CD8-positive, alpha-beta memory T cell (primary cell): ENCODE measurements around the gene GJC3. TPM values are rescaled to one million over a fixed set of nuclear protein-coding genes. Genes with fewer than 3 reads are reported as not detected.
"Not testable (repeated sequence)": the region's sequence is repeated elsewhere in the genome, so short reads cannot be mapped to it uniquely, and the experiment has no call there.

ENCODE experiments used
- CTCF ChIA-PET: fragments of 350-600 bp; sonication (Branson Sonifier 250); formaldehyde crosslinking; loops from one replicate; lab custom pipeline; 2021; ENCODE audit warnings: antibody characterized with exemption; lab: Charles Lee
- POLR2A ChIA-PET: fragments of 350-600 bp; sonication (Branson Sonifier 250); formaldehyde crosslinking; loops from one replicate; lab custom pipeline; 2021; ENCODE audit warnings: antibody characterized with exemption; lab: Charles Lee
- DNase-seq, 5 donors: peaks; one replicate each; pipeline versions ENCODE4 v3.0.0 to v3.0.0-alpha.2; 2020 to 2022; ENCODE audit warnings: mixed read lengths in 1 of 5
- H3K27ac ChIP-seq: one replicate; pipeline ENCODE4 v1.7.0; 2013; ENCODE audit warnings: low read depth, mild to moderate bottlenecking, low read length, moderate library complexity
- H3K27me3 ChIP-seq: 2 replicates; pipeline ENCODE4 v1.7.0; 2013; ENCODE audit warnings: low read length, mild to moderate bottlenecking; ENCODE audit not compliant: insufficient read depth, poor library complexity, severe bottlenecking
- H3K36me3 ChIP-seq: 2 replicates; pipeline ENCODE4 v1.7.0; 2013; ENCODE audit warnings: mild to moderate bottlenecking, low read length, moderate library complexity; ENCODE audit not compliant: insufficient read depth
- H3K4me1 ChIP-seq: 2 replicates; pipeline ENCODE4 v1.7.0; 2013; ENCODE audit warnings: mild to moderate bottlenecking, low read length, moderate library complexity; ENCODE audit not compliant: insufficient read depth
- H3K4me3 ChIP-seq: 2 replicates; pipeline ENCODE4 v1.7.0; 2013; ENCODE audit warnings: mild to moderate bottlenecking, low read length
- H3K9me3 ChIP-seq: 2 replicates; pipeline ENCODE4 v1.7.0; 2013; ENCODE audit warnings: mild to moderate bottlenecking, low read length
- H3K27ac Mint-ChIP-seq, 8 donors: one replicate each; pipeline ENCODE4 v1.8.0; 2020 to 2021; ENCODE audit warnings: mixed read lengths in 8 of 8, mild to moderate bottlenecking in 6 of 8, inconsistent platforms in 3 of 8, moderate library complexity in 3 of 8
- H3K27me3 Mint-ChIP-seq, 2 donors: one replicate each; pipeline ENCODE4 v1.8.0; 2020 to 2021; ENCODE audit warnings: mixed read lengths in 2 of 2, mild to moderate bottlenecking in 1 of 2, moderate library complexity in 1 of 2
- H3K36me3 Mint-ChIP-seq, 3 donors: one replicate each; pipeline ENCODE4 v1.8.0; 2020 to 2021; ENCODE audit warnings: mixed read lengths in 3 of 3, inconsistent platforms in 1 of 3, mild to moderate bottlenecking in 1 of 3
- H3K4me1 Mint-ChIP-seq, 3 donors: one replicate each; pipeline ENCODE4 v1.8.0; 2020 to 2021; ENCODE audit warnings: mixed read lengths in 3 of 3, inconsistent platforms in 1 of 3, mild to moderate bottlenecking in 1 of 3
- H3K4me3 Mint-ChIP-seq, 7 donors: one replicate each; pipeline ENCODE4 v1.8.0; 2020 to 2021; ENCODE audit warnings: mixed read lengths in 7 of 7, mild to moderate bottlenecking in 6 of 7, moderate library complexity in 4 of 7, inconsistent platforms in 2 of 7
- H3K9me3 Mint-ChIP-seq, 5 donors: one replicate each; pipeline ENCODE4 v1.8.0; 2020 to 2022; ENCODE audit warnings: mixed read lengths in 5 of 5, mild to moderate bottlenecking in 3 of 5, moderate library complexity in 2 of 5, inconsistent platforms in 1 of 5
- polyA plus RNA-seq: library from polyadenylated mRNA; unstranded; fragments of 300-500 nt; fragmentation: Illumina TruSeq; gene quantifications from one replicate; pipeline ENCODE4 v1.2.3, GENCODE V29; 2021
- total RNA-seq, 2 experiments: library from RNA; stranded (reverse); gene quantifications; one replicate each; pipeline ENCODE4 v1.2.3, GENCODE V29; 2021

Gene GJC3
- total and polyA plus RNA-seq, 3 experiments from 2014 or later, result 0.20 TPM; not detected in 2

DNA sequence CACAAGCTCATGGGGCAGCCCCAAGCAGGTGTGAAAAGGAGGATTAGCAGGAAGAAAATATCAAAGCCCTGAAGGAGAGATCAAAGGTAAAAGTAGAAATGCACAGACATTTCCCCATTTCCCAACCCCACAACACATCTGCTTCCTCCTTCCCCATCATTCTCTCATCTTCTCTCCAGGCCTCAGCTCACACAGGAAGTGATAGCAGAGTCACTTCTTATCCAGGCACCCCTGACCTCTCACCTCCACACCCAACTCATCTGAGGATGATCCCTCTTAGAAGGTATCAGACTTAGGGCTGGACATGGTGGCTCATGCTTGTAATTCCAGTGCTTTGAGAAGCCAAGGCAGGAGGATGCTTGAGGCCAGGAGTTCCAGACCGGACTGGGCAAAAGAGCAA lies 18.2 kb upstream of the GJC3 start:
- peaks cover 0 to 5% (median 0%) of the 10 kb centered on the region in 3 donors for H3K36me3 Mint-ChIP-seq
- Histone ChIP-seq H3K4me1 (no peaks in the 10 kb centered on the region), H3K27ac (no peak overlapping the region), H3K27me3 (peaks cover 2% of the 10 kb centered on the region), H3K4me3 (no peak overlapping the region), H3K9me3 (no peaks in the 10 kb centered on the region), H3K36me3 (no peaks in the 10 kb centered on the region)
- no peak overlapping the region for H3K4me3 Mint-ChIP-seq
- CTCF ChIA-PET, result no interaction called here
- no peak overlapping the region for H3K27ac Mint-ChIP-seq
- DNase-seq, result no peak
- H3K9me3 Mint-ChIP-seq, result peaks cover 3 to 19% (median 12%) of the 10 kb centered on the region in 5 donors
- POLR2A ChIA-PET, result no interaction called here
- peaks cover 6 to 48% of the 10 kb centered on the region in 2 donors for H3K27me3 Mint-ChIP-seq
- H3K4me1 Mint-ChIP-seq, result peaks cover 4 to 6% (median 5%) of the 10 kb centered on the region in 3 donors

DNA sequence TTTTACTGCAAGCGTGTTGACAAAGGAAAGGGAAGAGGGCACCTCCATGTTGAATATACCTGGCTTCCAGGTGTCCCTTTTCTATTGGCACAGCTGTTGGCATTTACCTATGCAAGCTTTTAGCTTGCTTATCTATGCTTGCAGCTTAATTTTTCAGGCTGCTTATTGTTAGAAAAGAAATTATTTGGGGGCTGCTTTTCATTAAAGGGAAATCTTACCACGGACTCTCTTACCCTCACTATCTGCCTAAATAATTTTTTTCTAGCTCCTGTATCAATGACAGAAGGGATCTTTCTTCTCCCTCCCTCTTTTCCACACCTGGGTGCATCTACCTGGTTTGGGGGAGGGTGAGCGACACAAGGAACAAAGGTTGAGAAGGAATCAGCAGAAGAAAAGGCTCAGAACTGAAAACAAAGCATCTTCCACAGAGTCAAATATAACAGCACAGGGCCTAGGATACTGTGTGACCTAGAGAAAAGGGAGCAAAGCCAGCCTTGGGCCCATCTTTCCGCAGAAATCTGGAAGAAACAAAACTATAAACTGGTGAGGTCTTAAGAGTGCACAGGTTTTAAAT lies 15.2 kb upstream of the GJC3 start:
- Mint-ChIP-seq H3K4me1 (peaks cover 4 to 6% (median 5%) of the 10 kb centered on the region in 3 donors), H3K27me3 (peaks cover 15 to 58% of the 10 kb centered on the region in 2 donors), H3K4me3 (no peak overlapping the region), H3K9me3 (peaks cover 0 to under 1% (median 0%) of the 10 kb centered on the region in 5 donors), H3K36me3 (peaks cover 0 to 1% (median 0%) of the 10 kb centered on the region in 3 donors), H3K27ac (no peak overlapping the region)
- Histone ChIP-seq H3K27me3 (peaks cover 2% of the 10 kb centered on the region), H3K4me1 (no peaks in the 10 kb centered on the region), H3K9me3 (no peaks in the 10 kb centered on the region), H3K36me3 (no peaks in the 10 kb centered on the region), H3K4me3 (no peak overlapping the region), H3K27ac (no peak overlapping the region)
- CTCF ChIA-PET, result no interaction called here
- POLR2A ChIA-PET, result no interaction called here
- DNase-seq, result no peak

DNA sequence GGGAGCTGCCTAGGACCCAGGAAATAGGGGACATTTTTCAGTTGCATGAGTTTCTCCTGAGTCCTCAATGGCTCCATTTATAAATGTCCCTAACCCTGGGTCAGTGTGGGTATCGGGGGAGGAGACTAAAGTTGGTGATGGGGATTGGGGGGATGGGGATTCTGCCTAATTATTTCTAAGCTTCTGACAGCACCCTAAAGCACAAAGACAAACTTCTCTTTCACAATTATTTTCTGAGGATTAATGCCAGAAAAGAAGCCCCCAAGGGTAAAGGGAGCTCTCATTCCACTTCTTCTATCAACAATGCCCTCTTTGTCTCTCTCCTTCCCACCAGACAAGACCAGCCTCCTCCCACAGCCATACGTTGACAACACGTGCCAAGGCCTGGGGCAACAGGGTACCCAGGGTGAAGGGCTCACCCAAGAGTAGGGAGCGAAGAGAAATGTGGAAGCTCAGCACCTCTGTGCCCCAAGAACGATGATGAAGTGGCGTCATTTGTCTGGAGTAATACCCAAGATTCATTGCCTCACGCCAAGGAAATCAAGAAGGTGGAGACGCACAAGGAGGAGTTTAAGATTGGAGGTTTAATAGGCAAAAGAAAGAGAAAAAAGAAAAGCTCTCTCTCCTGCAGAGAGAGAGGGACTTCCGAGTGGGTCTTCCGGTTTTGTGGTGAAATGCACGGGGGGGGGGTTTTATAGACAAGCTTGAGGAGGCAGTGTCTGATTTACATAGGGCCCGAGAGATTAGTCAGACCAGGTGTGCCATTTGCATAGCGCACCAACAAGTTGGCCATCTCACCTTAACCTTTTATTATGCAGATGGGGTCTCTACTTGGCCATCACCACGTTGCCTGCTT lies 14.4 kb upstream of the GJC3 start:
- H3K36me3 Mint-ChIP-seq, result peaks cover 0 to 6% (median 0%) of the 10 kb centered on the region in 3 donors
- H3K36me3 ChIP-seq, result no peaks in the 10 kb centered on the region
- H3K27ac ChIP-seq, result no peak overlapping the region
- ChIA-PET POLR2A (no interaction called here), CTCF (interaction anchor here (1.0 kb wide), 1 partner anchor 28 kb away, joined by 3 read pairs; no protein-coding TSS in a partner anchor)
- H3K4me3 Mint-ChIP-seq, result peak overlapping the region in 1 of 7 donors; percentile 19
- peaks cover 2% of the 10 kb centered on the region for H3K27me3 ChIP-seq
- DNase-seq, result no peak
- H3K4me1 ChIP-seq, result no peaks in the 10 kb centered on the region
- H3K4me3 ChIP-seq, result no peak overlapping the region
- H3K4me1 Mint-ChIP-seq, result peaks cover 4 to 6% (median 5%) of the 10 kb centered on the region in 3 donors
- H3K27me3 Mint-ChIP-seq, result peaks cover 14 to 62% of the 10 kb centered on the region in 2 donors
- no peak overlapping the region for H3K27ac Mint-ChIP-seq
- H3K9me3 ChIP-seq, result no peaks in the 10 kb centered on the region
- H3K9me3 Mint-ChIP-seq, result peaks cover 0 to 5% (median 5%) of the 10 kb centered on the region in 5 donors

DNA sequence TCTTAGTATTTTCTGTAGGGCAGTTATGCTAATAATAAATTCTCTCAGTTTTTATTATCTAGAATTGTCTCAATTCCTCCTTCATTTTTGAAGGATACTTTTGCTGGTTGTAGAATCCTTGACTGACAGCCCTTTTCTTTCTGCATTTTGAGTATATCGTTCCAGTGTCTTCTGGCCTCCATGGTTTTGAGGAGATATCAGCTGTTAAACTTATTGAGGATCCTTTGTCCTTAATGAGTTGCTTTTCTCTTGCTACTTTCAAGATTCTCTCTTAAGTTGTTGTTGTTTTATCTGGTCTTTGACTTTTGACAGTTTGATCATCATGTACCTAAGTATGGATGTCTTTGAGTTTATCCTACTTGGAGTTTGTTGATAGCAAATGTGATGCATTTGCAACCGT lies 8.9 kb upstream of the GJC3 start:
- no peak overlapping the region for H3K4me3 ChIP-seq
- no peaks in the 10 kb centered on the region for H3K9me3 ChIP-seq
- no peak overlapping the region for H3K27ac ChIP-seq
- Mint-ChIP-seq H3K27me3 (peaks cover 24 to 73% of the 10 kb centered on the region in 2 donors), H3K36me3 (peaks cover 0 to 10% (median 0%) of the 10 kb centered on the region in 3 donors), H3K9me3 (peaks cover 4 to 10% (median 7%) of the 10 kb centered on the region in 5 donors), H3K4me3 (no peak overlapping the region), H3K4me1 (peaks cover 4 to 10% (median 7%) of the 10 kb centered on the region in 3 donors), H3K27ac (no peak overlapping the region)
- ChIA-PET POLR2A (no interaction called here), CTCF (no interaction called here)
- no peak for DNase-seq
- H3K36me3 ChIP-seq, result no peaks in the 10 kb centered on the region
- H3K27me3 ChIP-seq, result no peaks in the 10 kb centered on the region
- peaks cover 5% of the 10 kb centered on the region for H3K4me1 ChIP-seq

DNA sequence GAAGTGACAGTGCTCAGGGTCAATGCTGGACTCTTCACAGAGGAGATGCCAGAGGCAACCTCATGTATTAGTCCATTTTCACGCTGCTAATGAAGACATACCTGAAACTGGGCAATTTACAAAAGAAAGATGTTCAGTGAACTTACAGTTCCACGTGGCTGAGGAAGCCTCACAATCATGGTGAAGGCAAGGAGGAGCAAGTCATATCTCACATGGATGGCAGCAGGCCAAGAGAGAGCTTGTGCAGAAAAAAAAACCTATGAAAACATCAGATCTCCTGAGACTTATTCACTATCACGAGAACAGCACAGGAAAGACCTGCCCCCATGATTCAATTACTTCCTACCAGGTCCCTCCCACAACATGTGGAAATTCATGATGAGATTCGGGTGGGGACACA lies 5.6 kb upstream of the GJC3 start:
- H3K4me3 Mint-ChIP-seq, H3K9me3 Mint-ChIP-seq, POLR2A ChIA-PET: not testable (repeated sequence)

DNA sequence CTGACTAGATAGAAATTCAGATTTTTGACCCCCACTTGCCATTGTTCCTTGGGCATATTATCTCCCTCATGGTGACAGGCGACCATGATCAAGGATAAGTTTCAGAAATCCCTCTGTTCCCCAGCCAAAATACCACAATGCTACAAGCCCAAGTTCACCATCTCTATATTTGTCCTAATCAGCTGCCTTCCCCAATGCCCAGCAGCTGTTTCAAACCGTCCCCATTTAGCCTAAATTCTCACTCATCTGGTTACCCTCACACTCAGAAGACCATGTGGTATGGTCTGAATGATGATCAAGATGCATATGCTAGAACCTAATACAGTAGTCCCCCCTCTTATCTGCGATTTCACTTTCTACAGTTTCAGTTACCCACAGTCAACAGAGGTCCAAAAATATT lies 956 bp upstream of the GJC3 start:
- POLR2A ChIA-PET, result no interaction called here
- no peak for DNase-seq
- peaks cover 15 to 28% (median 28%) of the 10 kb centered on the region in 3 donors for H3K4me1 Mint-ChIP-seq
- Histone ChIP-seq H3K4me1 (peaks cover 19% of the 10 kb centered on the region), H3K9me3 (no peaks in the 10 kb centered on the region), H3K36me3 (no peaks in the 10 kb centered on the region), H3K27ac (no peak overlapping the region), H3K4me3 (no peak overlapping the region), H3K27me3 (no peaks in the 10 kb centered on the region)
- no peaks in the 10 kb centered on the region for H3K9me3 Mint-ChIP-seq
- H3K4me3 Mint-ChIP-seq, result no peak overlapping the region
- CTCF ChIA-PET, result interaction anchor here (1.1 to 1.9 kb wide), 2 partner anchors 11 to 20 kb away, joined by 4 to 10 read pairs; partner anchors contain the start of gene TRIM4
- H3K27me3 Mint-ChIP-seq, result peaks cover 35 to 64% of the 10 kb centered on the region in 2 donors
- no peak overlapping the region for H3K27ac Mint-ChIP-seq
- H3K36me3 Mint-ChIP-seq, result no peaks in the 10 kb centered on the region

More for the DNA sequence above, 5.6 kb upstream of the GJC3 start:
- H3K36me3 Mint-ChIP-seq, H3K27ac ChIP-seq, H3K4me1 ChIP-seq, H3K9me3 ChIP-seq, H3K4me3 ChIP-seq, H3K27me3 ChIP-seq, H3K36me3 ChIP-seq, DNase-seq: not testable (repeated sequence)
- Mint-ChIP-seq H3K4me1 (peaks cover 5 to 12% (median 9%) of the 10 kb centered on the region in 3 donors), H3K27ac (peak overlapping the region in 2 of 8 donors; percentile 9 to 14), H3K27me3 (peaks cover 20 to 53% of the 10 kb centered on the region in 2 donors)
- CTCF ChIA-PET, result interaction anchor here (2.1 kb wide), 1 partner anchor 16 kb away, joined by 4 read pairs; the partner anchor contains the start of gene TRIM4

DNA sequence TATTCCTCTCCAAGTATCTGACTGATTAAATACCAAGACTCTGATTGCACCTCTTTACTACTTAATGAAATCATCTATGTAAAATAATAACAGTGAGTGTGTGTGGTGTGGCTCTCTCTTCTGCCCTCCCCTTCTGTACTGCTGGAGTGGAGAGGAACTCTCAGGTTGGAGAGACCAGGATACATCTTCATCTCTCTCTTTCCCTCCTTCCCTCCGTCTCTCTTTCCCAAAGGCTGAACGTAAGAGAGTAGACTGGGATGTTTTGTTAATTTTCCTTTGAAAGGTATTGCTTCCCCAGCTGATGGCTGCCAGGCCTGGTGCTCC lies 272 bp upstream of the GJC3 start:
- H3K36me3 ChIP-seq, result no peaks in the 10 kb centered on the region
- ChIA-PET CTCF (interaction anchor here (1.1 to 1.9 kb wide), 4 partner anchors 10 to 66 kb away, joined by 3 to 10 read pairs (median 6); partner anchors contain the start of gene TRIM4), POLR2A (interaction anchor here (1.0 kb wide), 1 partner anchor 11 kb away, joined by 10 read pairs; the partner anchor contains the start of gene TRIM4)
- no peak overlapping the region for H3K27ac ChIP-seq
- DNase-seq, result no peak
- no peaks in the 10 kb centered on the region for H3K9me3 ChIP-seq
- Mint-ChIP-seq H3K27me3 (peaks cover 35 to 59% of the 10 kb centered on the region in 2 donors), H3K27ac (peak overlapping the region in 1 of 8 donors; percentile 40), H3K36me3 (no peaks in the 10 kb centered on the region), H3K4me3 (peak overlapping the region in 6 of 7 donors; percentile 24 to 86 (median 64)), H3K9me3 (no peaks in the 10 kb centered on the region), H3K4me1 (peaks cover 11 to 24% (median 21%) of the 10 kb centered on the region in 3 donors)
- peaks cover 16% of the 10 kb centered on the region for H3K4me1 ChIP-seq
- H3K27me3 ChIP-seq, result no peaks in the 10 kb centered on the region
- peak overlapping the region; percentile 46 for H3K4me3 ChIP-seq
